ENCODE measurements around the gene ANTXR1. TPM values are rescaled to one million over a fixed set of nuclear protein-coding genes. Genes with fewer than 3 reads are reported as not detected.

The ANTXR1 gene
- total and polyA plus RNA-seq, 2 of the 8 experiments (the other 6 are each of a cell fraction or from before 2014, with no cell fraction given), result 15.8 to 44.3 TPM

DNA sequence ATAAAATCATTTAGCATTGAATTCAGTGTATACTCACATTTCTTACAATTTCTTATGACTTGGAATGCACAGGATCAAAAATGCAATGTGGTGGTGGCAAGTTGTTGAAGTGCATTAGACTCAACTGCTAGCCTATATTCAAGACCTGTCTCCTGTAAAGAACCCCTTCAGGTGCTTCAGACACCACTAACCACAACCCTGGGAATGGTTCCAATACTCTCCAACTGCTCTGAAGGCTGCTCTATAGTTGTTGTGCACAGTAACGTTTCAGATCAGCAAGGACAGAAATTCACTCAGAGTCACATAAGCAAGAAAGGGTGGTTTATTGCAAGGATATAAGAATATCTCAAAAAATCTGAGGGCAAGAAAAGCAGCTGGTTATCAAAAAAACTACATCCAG lies 32.0 kb upstream of the ANTXR1 start (continued):
- TF ChIP-seq CHD7 (IDR thresholded peaks at IDR 0.05; ENCODE audit: insufficient replicate concordance, low read length), result no peak
- no peak for TF ChIP-seq NANOG (IDR thresholded peaks at IDR 0.05; ENCODE audit: insufficient read depth, low read depth, low read length, poor library complexity, severe bottlenecking)
- TF ChIP-seq BRCA1 (IDR thresholded peaks at IDR 0.05; ENCODE audit: low read depth, low read length), result no peak
- no peak for TF ChIP-seq CBX5 (IDR thresholded peaks at IDR 0.05; ENCODE audit: low read depth, low read length)
- no peak for TF ChIP-seq HDAC2 (IDR thresholded peaks at IDR 0.05; ENCODE audit: borderline replicate concordance in 1 of 2, low read depth in 2 of 2, low read length in 2 of 2)
- TF ChIP-seq CTBP2 (IDR thresholded peaks at IDR 0.05; ENCODE audit: borderline replicate concordance, insufficient read depth, insufficient read length, low read length), result no peak
- TF ChIP-seq SUZ12 (IDR thresholded peaks at IDR 0.05; ENCODE audit: low read length), result no peak
- no peak for TF ChIP-seq FOSL1 (IDR thresholded peaks at IDR 0.05; ENCODE audit: insufficient read depth, low read depth, low read length)
- no peak for TF ChIP-seq JUND (IDR thresholded peaks at IDR 0.05; ENCODE audit: low read length)
- no peak for TF ChIP-seq SAP30 (IDR thresholded peaks at IDR 0.05; ENCODE audit: insufficient read depth, insufficient replicate concordance, low read length)
- TF ChIP-seq GABPA (IDR thresholded peaks at IDR 0.05; ENCODE audit: borderline replicate concordance, insufficient read depth, low read length), result no peak

Measured in H1 (cell line).